ENCODE results near the gene KLF13.

DNA sequence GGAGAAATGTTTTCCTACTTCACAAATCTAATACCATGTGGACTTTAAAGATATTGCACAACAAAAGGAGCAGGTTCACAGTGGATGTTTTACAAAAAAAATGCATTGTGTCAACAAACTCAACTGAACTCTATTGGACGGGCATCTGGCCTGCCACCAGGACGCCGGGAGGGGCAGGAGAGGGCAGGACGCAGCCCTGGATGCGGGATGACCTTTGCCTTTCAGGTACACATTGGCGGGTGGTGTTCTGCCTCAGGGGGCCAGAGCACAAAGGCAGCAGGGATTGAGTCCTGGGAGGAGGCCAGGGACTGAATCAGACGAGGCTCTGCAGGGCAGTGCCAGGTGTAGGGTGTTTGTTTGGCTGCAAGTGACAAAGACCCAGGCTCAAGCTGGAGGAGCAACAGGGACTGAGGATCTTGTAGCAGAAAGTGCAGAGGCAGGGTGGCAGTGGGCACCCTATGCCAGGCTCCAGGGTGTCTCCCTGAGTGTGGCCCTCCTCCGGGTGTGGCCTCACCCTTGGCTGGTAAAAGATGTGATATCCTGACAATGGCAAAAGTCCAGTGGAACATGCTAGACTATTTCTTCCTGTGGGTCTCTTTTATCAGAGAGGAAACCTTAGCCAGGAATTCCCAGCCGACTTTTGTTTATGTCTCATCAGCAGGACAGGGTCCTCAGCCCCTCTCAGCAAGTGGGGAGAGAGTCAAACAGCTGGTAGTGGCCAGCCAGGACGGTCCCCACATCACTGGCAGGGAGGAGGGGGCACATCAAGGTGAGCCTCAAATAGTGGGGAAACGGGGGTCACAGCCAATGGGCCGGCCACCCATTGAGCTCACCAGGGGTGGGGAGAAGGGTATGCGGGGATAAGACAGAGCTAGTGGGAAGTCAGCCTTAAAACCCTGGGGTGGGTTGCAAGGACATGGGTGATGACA, 29.7 kb upstream of the KLF13 start:
- TF ChIP-seq POLR2A (IDR thresholded peaks at IDR 0.05) (no peak), POLR2AphosphoS5 (IDR thresholded peaks at IDR 0.05) (peak in 2 of 3 donors; percentile 31 to 60)
- TF ChIP-seq, protein P1, sequence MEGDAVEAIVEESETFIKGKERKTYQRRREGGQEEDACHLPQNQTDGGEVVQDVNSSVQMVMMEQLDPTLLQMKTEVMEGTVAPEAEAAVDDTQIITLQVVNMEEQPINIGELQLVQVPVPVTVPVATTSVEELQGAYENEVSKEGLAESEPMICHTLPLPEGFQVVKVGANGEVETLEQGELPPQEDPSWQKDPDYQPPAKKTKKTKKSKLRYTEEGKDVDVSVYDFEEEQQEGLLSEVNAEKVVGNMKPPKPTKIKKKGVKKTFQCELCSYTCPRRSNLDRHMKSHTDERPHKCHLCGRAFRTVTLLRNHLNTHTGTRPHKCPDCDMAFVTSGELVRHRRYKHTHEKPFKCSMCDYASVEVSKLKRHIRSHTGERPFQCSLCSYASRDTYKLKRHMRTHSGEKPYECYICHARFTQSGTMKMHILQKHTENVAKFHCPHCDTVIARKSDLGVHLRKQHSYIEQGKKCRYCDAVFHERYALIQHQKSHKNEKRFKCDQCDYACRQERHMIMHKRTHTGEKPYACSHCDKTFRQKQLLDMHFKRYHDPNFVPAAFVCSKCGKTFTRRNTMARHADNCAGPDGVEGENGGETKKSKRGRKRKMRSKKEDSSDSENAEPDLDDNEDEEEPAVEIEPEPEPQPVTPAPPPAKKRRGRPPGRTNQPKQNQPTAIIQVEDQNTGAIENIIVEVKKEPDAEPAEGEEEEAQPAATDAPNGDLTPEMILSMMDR (IDR thresholded peaks at IDR 0.05) = no peak

Data from breast epithelium (tissue), 3 donors.